Colonic mucosa (tissue), 4 donors: Measurements from ENCODE around the gene GTSE1. TPM values are rescaled to one million over a fixed set of nuclear protein-coding genes. Genes with fewer than 3 reads are reported as not detected.

ENCODE experiments used
- DNase-seq: peaks from one replicate; pipeline ENCODE4 v3.0.0-alpha.2; 2020
- H3K27ac ChIP-seq: fragments of 200-600 bp; one replicate; pipeline ENCODE4 v1.8.0; 2021
- H3K27me3 ChIP-seq: fragments of 200-600 bp; one replicate; pipeline ENCODE4 v1.8.0; 2021
- H3K36me3 ChIP-seq: fragments of 200-600 bp; one replicate; pipeline ENCODE4 v1.8.0; 2021
- H3K4me1 ChIP-seq: fragments of 200-600 bp; one replicate; pipeline ENCODE4 v1.8.0; 2021; ENCODE audit warnings: mild to moderate bottlenecking
- H3K4me3 ChIP-seq: fragments of 200-600 bp; one replicate; pipeline ENCODE4 v1.8.0; 2021
- H3K9ac ChIP-seq, 2 donors: one replicate each; pipeline ENCODE4 v1.7.0; 2013; ENCODE audit warnings: control low read depth in 2 of 2, low read depth in 2 of 2, low read length in 2 of 2
- H3K9me3 ChIP-seq: fragments of 200-600 bp; one replicate; pipeline ENCODE4 v1.8.0; 2021
- CTCF ChIP-seq: fragments of 200-600 bp; IDR thresholded peaks from one replicate; pipeline ENCODE4 v1.8.0; 2022; ENCODE audit warnings: antibody characterized with exemption, mild to moderate bottlenecking
- intact Hi-C: fragments of 100-400 bp; cut with DNase I; formaldehyde crosslinking; loops from one replicate; pipeline ENCODE4 v1.14.1; 2022
- total RNA-seq, 2 donors: library from RNA; stranded (reverse); fragmentation: NEBNext Ultra II Directional in 1 of 2; extraction: Animal tissue kit (Norgen Biotek cat#: 25700) in 1 of 2; gene quantifications; one replicate each; pipeline ENCODE4 v1.2.1, GENCODE V29; 2021
- donor health status: healthy.
- donor health status: DM: no; HTN: no; CAD: no.
- donor health status: DM: no; HTN: no; CAD: no.

Gene GTSE1
- total RNA-seq, 2 donors from 2014 or later = 7.8 to 38.8 TPM

GRCh38 chr22:46346680-46347405 lies 50.2 kb downstream of the GTSE1 start:
- no peaks in the 10 kb centered on the region for H3K9me3 ChIP-seq
- H3K27me3 ChIP-seq = no peaks in the 10 kb centered on the region
- H3K4me3 ChIP-seq = no peak overlapping the region
- DNase-seq = no peak
- H3K9ac ChIP-seq = no peak overlapping the region
- no peak for TF ChIP-seq CTCF
- peaks cover 26% of the 10 kb centered on the region for H3K36me3 ChIP-seq
- no peak overlapping the region for H3K27ac ChIP-seq
- no peaks in the 10 kb centered on the region for H3K4me1 ChIP-seq
- intact Hi-C loops = no loop called here

GRCh38 chr22:46347646-46348045 lies 51.0 kb downstream of the GTSE1 start:
- Histone ChIP-seq H3K4me1 (no peaks in the 10 kb centered on the region), H3K4me3 (no peak overlapping the region), H3K36me3 (peaks cover 22% of the 10 kb centered on the region), H3K27ac (no peak overlapping the region), H3K27me3 (no peaks in the 10 kb centered on the region), H3K9ac (no peak overlapping the region), H3K9me3 (no peaks in the 10 kb centered on the region)
- no peak for TF ChIP-seq CTCF
- intact Hi-C loops = no loop called here
- DNase-seq = no peak

- Histone ChIP-seq H3K36me3 (peaks cover 19% of the 10 kb centered on the region), H3K9ac (no peak overlapping the region), H3K4me3 (no peak overlapping the region), H3K27ac (no peak overlapping the region), H3K4me1 (no peaks in the 10 kb centered on the region), H3K27me3 (no peaks in the 10 kb centered on the region), H3K9me3 (no peaks in the 10 kb centered on the region)
- no peak for DNase-seq
- TF ChIP-seq CTCF = no peak
- intact Hi-C loops = no loop called here
Measured at GRCh38 chr22:46348099-46348695, 51.5 kb downstream of the GTSE1 start.

GRCh38 chr22:46349238-46349637 lies 52.6 kb downstream of the GTSE1 start:
- Histone ChIP-seq H3K9ac (no peak overlapping the region), H3K27ac (no peak overlapping the region), H3K27me3 (no peaks in the 10 kb centered on the region), H3K36me3 (peaks cover 9% of the 10 kb centered on the region), H3K9me3 (no peaks in the 10 kb centered on the region), H3K4me3 (no peak overlapping the region), H3K4me1 (no peaks in the 10 kb centered on the region)
- DNase-seq = no peak
- no peak for TF ChIP-seq CTCF
- intact Hi-C loops = no loop called here

- Histone ChIP-seq H3K36me3 (peaks cover 9% of the 10 kb centered on the region), H3K27ac (no peak overlapping the region)
- no peak for DNase-seq
Measured at GRCh38 chr22:46349681-46350080, 53.0 kb downstream of the GTSE1 start.

More at GRCh38 chr22:46349681-46350080, 53.0 kb downstream of the GTSE1 start:
- no peaks in the 10 kb centered on the region for H3K4me1 ChIP-seq
- H3K4me3 ChIP-seq = no peak overlapping the region
- H3K27me3 ChIP-seq = no peaks in the 10 kb centered on the region
- no peak overlapping the region for H3K9ac ChIP-seq
- TF ChIP-seq CTCF = no peak
- H3K9me3 ChIP-seq = no peaks in the 10 kb centered on the region
- intact Hi-C loops = no loop called here
